ENCODE data around the gene MARCHF4. TPM values are rescaled to one million over a fixed set of nuclear protein-coding genes. Genes with fewer than 3 reads are reported as not detected.

MARCHF4 gene
- total and polyA plus RNA-seq, 2 of the 8 experiments (the other 6 are each of a cell fraction or from before 2014, with no cell fraction given) = 1.9 to 2.9 TPM

DNA sequence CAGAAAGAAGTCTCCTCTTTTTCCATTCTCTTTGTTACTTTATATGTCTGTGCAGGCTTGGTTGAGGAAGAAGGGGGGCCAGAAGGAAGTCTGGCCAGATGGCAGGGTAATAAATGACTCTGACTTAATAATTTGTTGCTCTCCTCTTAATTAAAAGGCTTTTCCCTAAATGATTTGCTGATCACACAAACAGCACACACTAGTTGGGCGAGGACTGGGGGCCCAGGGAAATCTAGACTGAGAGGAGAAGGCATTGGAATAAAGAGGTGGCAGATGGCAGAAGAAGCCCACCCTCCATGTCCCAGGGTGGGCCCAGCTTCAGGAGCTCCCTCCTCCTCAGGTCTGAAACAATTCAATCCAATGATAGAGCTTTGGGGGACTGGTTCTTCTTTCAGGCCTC is 27.3 kb upstream of the MARCHF4 start:
- Histone ChIP-seq H3K4ac (replicated peaks; ENCODE audit: insufficient read length, low read depth, low read length) (no peak overlapping the region), H3K36me3 (ENCODE audit: control insufficient read depth in 2 of 4, insufficient read depth in 4 of 4, low read length in 3 of 4) (no peaks in the 10 kb centered on the region), H3K79me1 (ENCODE audit: low read depth, low read length) (no peaks in the 10 kb centered on the region), H3K4me3 (ENCODE audit: extremely low read depth in 1 of 4, insufficient read depth in 2 of 4, low read depth in 3 of 4, low read length in 4 of 4) (no peak overlapping the region), H4K20me1 (replicated peaks in 1 of 2; ENCODE audit: control insufficient read depth in 1 of 2, insufficient read depth in 2 of 2, low read length in 2 of 2) (no peaks in the 10 kb centered on the region), H2BK15ac (ENCODE audit: low read length) (no peak overlapping the region), H4K91ac (replicated peaks; ENCODE audit: insufficient read length, low read length) (no peak overlapping the region), H3K23me2 (ENCODE audit: low read depth, low read length) (no peaks in the 10 kb centered on the region), H2BK5ac (ENCODE audit: low read depth, low read length) (no peak overlapping the region), H3K4me1 (replicated peaks in 1 of 4; ENCODE audit: control insufficient read depth in 3 of 4, insufficient read depth in 4 of 4, low read length in 3 of 4) (no peaks in the 10 kb centered on the region), H3K14ac (ENCODE audit: insufficient read length) (no peak overlapping the region), H2AK5ac (ENCODE audit: low read depth, low read length) (no peak overlapping the region), H3K18ac (ENCODE audit: extremely low read depth, low read length) (no peak overlapping the region), H3K9ac (replicated peaks in 1 of 4; ENCODE audit: extremely low read depth in 1 of 4, low read depth in 3 of 4, low read length in 3 of 4) (no peak overlapping the region), H2BK120ac (replicated peaks; ENCODE audit: low read depth, low read length) (no peak overlapping the region), H3K23ac (ENCODE audit: insufficient read length) (no peak overlapping the region), H3K4me2 (ENCODE audit: insufficient read depth in 1 of 2, low read depth in 2 of 2, low read length in 2 of 2) (no peak overlapping the region), H2AFZ (ENCODE audit: low read length) (no peak overlapping the region), H3K9me3 (ENCODE audit: insufficient read depth in 2 of 2, low read depth in 1 of 2, low read length in 1 of 2) (no peaks in the 10 kb centered on the region), H3K27me3 (replicated peaks in 1 of 4; ENCODE audit: control insufficient read depth in 3 of 4, extremely low read depth in 1 of 4, insufficient read depth in 3 of 4, low read length in 3 of 4) (no peaks in the 10 kb centered on the region), H4K8ac (ENCODE audit: extremely low read depth, insufficient read depth, low read length) (no peak overlapping the region), H3K56ac (replicated peaks; ENCODE audit: insufficient read length, low read depth, low read length) (no peak overlapping the region), H4K5ac (ENCODE audit: insufficient read length, low read depth, low read length) (no peak overlapping the region), H2BK12ac (ENCODE audit: low read depth, low read length) (no peak overlapping the region), H3K27ac (ENCODE audit: low read depth, low read length) (no peak overlapping the region), H2BK20ac (ENCODE audit: low read length) (no peak overlapping the region), H3K79me2 (ENCODE audit: control insufficient read depth in 1 of 2, insufficient read depth in 2 of 2, low read length in 2 of 2) (no peaks in the 10 kb centered on the region)
- FAIRE-seq (no peak), DNase-seq (ENCODE audit: low read depth in 1 of 2, low spot score in 2 of 2) (no peak)
- CTCF ChIA-PET (ENCODE audit: partially characterized antibody) = interaction anchor here (0.7 to 8.0 kb wide), 9 partner anchors 10 to 188 kb away, joined by 3 to 79 read pairs (median 4); no protein-coding TSS in a partner anchor
- POLR2A ChIA-PET (ENCODE audit: partially characterized antibody) = interaction anchor here (0.7 to 1.9 kb wide), 3 partner anchors 12 to 99 kb away, joined by 3 to 5 read pairs (median 4); partner anchors contain the start of genes MARCHF4 and RPL37A
- TF ChIP-seq ZNF274 (IDR thresholded peaks at IDR 0.05; ENCODE audit: borderline replicate concordance, extremely low read depth, low read length) (no peak), KDM5A (IDR thresholded peaks at IDR 0.05; ENCODE audit: low read length) (no peak), CEBPB (IDR thresholded peaks at IDR 0.05; ENCODE audit: low read depth, low read length) (no peak), CHD2 (IDR thresholded peaks at IDR 0.05; ENCODE audit: low read length) (no peak)
- TF ChIP-seq, protein P1, sequence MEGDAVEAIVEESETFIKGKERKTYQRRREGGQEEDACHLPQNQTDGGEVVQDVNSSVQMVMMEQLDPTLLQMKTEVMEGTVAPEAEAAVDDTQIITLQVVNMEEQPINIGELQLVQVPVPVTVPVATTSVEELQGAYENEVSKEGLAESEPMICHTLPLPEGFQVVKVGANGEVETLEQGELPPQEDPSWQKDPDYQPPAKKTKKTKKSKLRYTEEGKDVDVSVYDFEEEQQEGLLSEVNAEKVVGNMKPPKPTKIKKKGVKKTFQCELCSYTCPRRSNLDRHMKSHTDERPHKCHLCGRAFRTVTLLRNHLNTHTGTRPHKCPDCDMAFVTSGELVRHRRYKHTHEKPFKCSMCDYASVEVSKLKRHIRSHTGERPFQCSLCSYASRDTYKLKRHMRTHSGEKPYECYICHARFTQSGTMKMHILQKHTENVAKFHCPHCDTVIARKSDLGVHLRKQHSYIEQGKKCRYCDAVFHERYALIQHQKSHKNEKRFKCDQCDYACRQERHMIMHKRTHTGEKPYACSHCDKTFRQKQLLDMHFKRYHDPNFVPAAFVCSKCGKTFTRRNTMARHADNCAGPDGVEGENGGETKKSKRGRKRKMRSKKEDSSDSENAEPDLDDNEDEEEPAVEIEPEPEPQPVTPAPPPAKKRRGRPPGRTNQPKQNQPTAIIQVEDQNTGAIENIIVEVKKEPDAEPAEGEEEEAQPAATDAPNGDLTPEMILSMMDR (IDR thresholded peaks at IDR 0.05; ENCODE audit: control extremely low read depth in 1 of 3, insufficient read depth in 1 of 3, low read depth in 1 of 3, low read length in 3 of 3) = no peak
- 70% methylated on average over 1 of the region's 1 CpG; no CpG with 5 or more reads in 1 of the 2 experiments for WGBS, 2 experiments (ENCODE audit: extremely low coverage in 1 of 2, insufficient coverage in 1 of 2, insufficient read length in 1 of 2, insufficient replicate concordance in 2 of 2, low coverage in 1 of 2, low lambda C conversion rate in 2 of 2, missing lambda C conversion rate in 1 of 2)

Measured in H1 (cell line).